ENCODE measurements around the gene ZNF839.

ZNF839 gene

DNA sequence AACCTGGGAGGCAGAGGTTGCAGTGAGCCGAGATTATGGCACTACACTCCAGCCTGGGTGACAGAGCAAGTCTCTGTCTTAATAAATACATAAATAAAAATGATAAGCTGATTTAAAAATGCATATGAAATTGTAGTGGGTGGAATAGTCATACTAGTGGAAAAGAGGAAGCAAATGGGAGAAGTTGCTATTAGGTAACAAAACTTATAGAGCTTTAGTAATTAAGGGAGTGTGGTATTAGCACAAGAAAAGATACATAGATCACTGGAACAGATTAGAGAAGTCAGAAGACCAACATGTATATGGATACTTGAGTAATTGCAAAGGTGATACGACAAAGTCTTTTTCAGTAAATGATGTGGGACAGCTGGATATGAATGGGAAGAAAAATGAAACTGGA lies 69.7 kb downstream of the ZNF839 start:
- DNase-seq: no peak

GRCh38 chr14:102390064-102390855 lies 70.7 kb downstream of the ZNF839 start:
- no peak for DNase-seq

Data from CD4-positive, alpha-beta T cell treated with Interleukin-6 for 4 hours (primary cell).